Measurements from ENCODE around the gene PSMD1.
"Not testable (repeated sequence)": the region's sequence is repeated elsewhere in the genome, so short reads cannot be mapped to it uniquely, and the experiment has no call there.

PSMD1 gene

GRCh38 chr2:231134910-231135655 lies 78.4 kb downstream of the PSMD1 start:
- H3K27ac ChIP-seq (ENCODE audit: low read length), result no peak overlapping the region
- H3K79me2 ChIP-seq (ENCODE audit: low read length), result 0 out of 2 replicates have a peak, but pooled peaks cover 3% of the 10 kb centered on the region
- no peak overlapping the region for H3K4me3 ChIP-seq (ENCODE audit: low read length)
- no peak for TF ChIP-seq EZH2phosphoT487 (IDR thresholded peaks at IDR 0.05; ENCODE audit: low read depth)
- TF ChIP-seq, protein P1, sequence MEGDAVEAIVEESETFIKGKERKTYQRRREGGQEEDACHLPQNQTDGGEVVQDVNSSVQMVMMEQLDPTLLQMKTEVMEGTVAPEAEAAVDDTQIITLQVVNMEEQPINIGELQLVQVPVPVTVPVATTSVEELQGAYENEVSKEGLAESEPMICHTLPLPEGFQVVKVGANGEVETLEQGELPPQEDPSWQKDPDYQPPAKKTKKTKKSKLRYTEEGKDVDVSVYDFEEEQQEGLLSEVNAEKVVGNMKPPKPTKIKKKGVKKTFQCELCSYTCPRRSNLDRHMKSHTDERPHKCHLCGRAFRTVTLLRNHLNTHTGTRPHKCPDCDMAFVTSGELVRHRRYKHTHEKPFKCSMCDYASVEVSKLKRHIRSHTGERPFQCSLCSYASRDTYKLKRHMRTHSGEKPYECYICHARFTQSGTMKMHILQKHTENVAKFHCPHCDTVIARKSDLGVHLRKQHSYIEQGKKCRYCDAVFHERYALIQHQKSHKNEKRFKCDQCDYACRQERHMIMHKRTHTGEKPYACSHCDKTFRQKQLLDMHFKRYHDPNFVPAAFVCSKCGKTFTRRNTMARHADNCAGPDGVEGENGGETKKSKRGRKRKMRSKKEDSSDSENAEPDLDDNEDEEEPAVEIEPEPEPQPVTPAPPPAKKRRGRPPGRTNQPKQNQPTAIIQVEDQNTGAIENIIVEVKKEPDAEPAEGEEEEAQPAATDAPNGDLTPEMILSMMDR (IDR thresholded peaks at IDR 0.05; ENCODE audit: low read depth, low read length), result no peak
- no peak overlapping the region for H3K9ac ChIP-seq (ENCODE audit: low read length)
- H2AFZ ChIP-seq (ENCODE audit: low read depth, low read length), result no peak overlapping the region
- no peak overlapping the region for H3K4me2 ChIP-seq (ENCODE audit: low read length)
- peaks cover 9% of the 10 kb centered on the region for H3K4me1 ChIP-seq (ENCODE audit: low read length)
- H3K36me3 ChIP-seq (replicated peaks; ENCODE audit: low read depth, low read length), result peaks cover 2% of the 10 kb centered on the region
- H4K20me1 ChIP-seq (ENCODE audit: insufficient read depth, low read length), result no peaks in the 10 kb centered on the region
- no peaks in the 10 kb centered on the region for H3K9me3 ChIP-seq (ENCODE audit: insufficient read depth, low read length)
- H3K27me3 ChIP-seq (ENCODE audit: low read depth, low read length), result no peaks in the 10 kb centered on the region

GRCh38 chr2:231138699-231139098 lies 82.0 kb downstream of the PSMD1 start:
- Histone ChIP-seq H3K4me2 (ENCODE audit: low read length) (no peak overlapping the region), H2AFZ (ENCODE audit: low read depth, low read length) (no peak overlapping the region), H3K9me3 (ENCODE audit: insufficient read depth, low read length) (no peaks in the 10 kb centered on the region), H3K9ac (ENCODE audit: low read length) (no peak overlapping the region), H3K27ac (ENCODE audit: low read length) (no peak overlapping the region), H3K79me2 (ENCODE audit: low read length) (no peaks in the 10 kb centered on the region), H3K27me3 (ENCODE audit: low read depth, low read length) (no peaks in the 10 kb centered on the region), H3K4me3 (ENCODE audit: low read length) (no peak overlapping the region), H3K36me3 (replicated peaks; ENCODE audit: low read depth, low read length) (peaks cover 2% of the 10 kb centered on the region), H4K20me1 (ENCODE audit: insufficient read depth, low read length) (no peaks in the 10 kb centered on the region), H3K4me1 (ENCODE audit: low read length) (peaks cover 9% of the 10 kb centered on the region)
- no peak for TF ChIP-seq EZH2phosphoT487 (IDR thresholded peaks at IDR 0.05; ENCODE audit: low read depth)
- TF ChIP-seq, protein P1 (IDR thresholded peaks at IDR 0.05; ENCODE audit: low read depth, low read length), result no peak

DNA sequence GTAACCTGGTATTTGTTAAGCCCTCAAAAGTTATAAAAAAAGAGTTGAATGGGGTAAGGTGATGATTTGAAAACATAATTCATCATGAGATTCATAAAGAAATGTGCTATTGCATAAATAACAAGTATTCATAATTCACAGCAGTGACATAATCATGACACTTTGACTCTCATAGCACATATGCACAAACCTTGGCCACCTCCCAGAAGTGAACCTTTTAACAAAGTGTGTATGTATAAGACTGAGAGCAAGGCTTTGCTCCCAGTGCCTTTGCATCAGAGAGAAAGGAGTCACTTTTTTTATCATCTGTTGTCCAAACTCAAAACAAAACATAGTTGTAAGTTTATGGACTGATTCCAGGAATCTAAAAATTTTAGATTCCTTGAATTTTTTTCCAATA lies 83.1 kb downstream of the PSMD1 start:
- H3K4me3 ChIP-seq (ENCODE audit: low read length), result no peak overlapping the region
- H4K20me1 ChIP-seq (ENCODE audit: insufficient read depth, low read length), result no peaks in the 10 kb centered on the region
- H3K79me2 ChIP-seq (ENCODE audit: low read length), result no peaks in the 10 kb centered on the region
- H2AFZ ChIP-seq (ENCODE audit: low read depth, low read length), result no peak overlapping the region
- no peak overlapping the region for H3K9ac ChIP-seq (ENCODE audit: low read length)
- no peaks in the 10 kb centered on the region for H3K9me3 ChIP-seq (ENCODE audit: insufficient read depth, low read length)
- H3K27me3 ChIP-seq (ENCODE audit: low read depth, low read length), result no peaks in the 10 kb centered on the region
- H3K4me1 ChIP-seq (ENCODE audit: low read length), result peaks cover 9% of the 10 kb centered on the region
- TF ChIP-seq, protein P1 (IDR thresholded peaks at IDR 0.05; ENCODE audit: low read depth, low read length), result no peak
- no peak for TF ChIP-seq EZH2phosphoT487 (IDR thresholded peaks at IDR 0.05; ENCODE audit: low read depth)
- no peak overlapping the region for H3K27ac ChIP-seq (ENCODE audit: low read length)
- H3K4me2 ChIP-seq (ENCODE audit: low read length), result no peak overlapping the region
- peaks cover 2% of the 10 kb centered on the region for H3K36me3 ChIP-seq (replicated peaks; ENCODE audit: low read depth, low read length)

GRCh38 chr2:231140808-231141207 lies 84.1 kb downstream of the PSMD1 start:
- not testable (repeated sequence) for H3K27ac ChIP-seq (ENCODE audit: low read length); H3K36me3 ChIP-seq (replicated peaks; ENCODE audit: low read depth, low read length); H4K20me1 ChIP-seq (ENCODE audit: insufficient read depth, low read length); H3K4me3 ChIP-seq (ENCODE audit: low read length); H2AFZ ChIP-seq (ENCODE audit: low read depth, low read length); H3K9me3 ChIP-seq (ENCODE audit: insufficient read depth, low read length); H3K4me1 ChIP-seq (ENCODE audit: low read length); H3K4me2 ChIP-seq (ENCODE audit: low read length); H3K9ac ChIP-seq (ENCODE audit: low read length); H3K27me3 ChIP-seq (ENCODE audit: low read depth, low read length); H3K79me2 ChIP-seq (ENCODE audit: low read length)

Data from OCI-LY3 (cell line).